ENCODE measurements around the gene DOCK10.

DOCK10 gene

GRCh38 chr2:224716201-224716600, 326.1 kb downstream of the DOCK10 start, which contains the start of gene CCDC195:
CCDC195 (minus strand) TSS chr2:224716365; CDS start chr2:224716365, 0 bp downstream.
- Mint-ChIP-seq H3K27me3 (peaks cover 9% of the 10 kb centered on the region), H3K4me3 (no peak within 1 kb of the TSS), H3K9me3 (no peaks in the 10 kb centered on the region), H3K4me1 (no peaks in the 10 kb centered on the region), H3K27ac (no peak within 1 kb of the TSS), H3K36me3 (no peaks in the 10 kb centered on the region)
- CTCF ChIA-PET: no interaction called here
- DNase-seq: no peak

Measured in activated naive CD4-positive, alpha-beta T cell treated with anti-CD3 and anti-CD28 coated beads, Interleukin-2, amount 10 ng/mL, durations not matched to agents 7 days and 5 days (primary cell).